GM18909 (cell line): Measurements from ENCODE around the gene THSD7B.

ENCODE experiments used
- ATAC-seq: cut with Tn5 transposase; IDR thresholded peaks from one replicate; pipeline ENCODE4 v1.9.1; 2021; ENCODE audit warnings: mild to moderate bottlenecking; ENCODE audit not compliant: unreplicated experiment, poor library complexity

THSD7B gene

GRCh38 chr2:137182071-137182470 is 416.7 kb downstream of the THSD7B start:
- ATAC-seq: no peak

GRCh38 chr2:137183206-137183898 is 418.0 kb downstream of the THSD7B start:
- no peak for ATAC-seq

GRCh38 chr2:137185378-137186078 is 420.2 kb downstream of the THSD7B start:
- no peak for ATAC-seq

- ATAC-seq: no peak
Observed at GRCh38 chr2:137187216-137187615, 421.9 kb downstream of the THSD7B start.

- ATAC-seq: no peak
Observed at GRCh38 chr2:137190411-137191195, 425.3 kb downstream of the THSD7B start.

- ATAC-seq: no peak
Observed at GRCh38 chr2:137192366-137193310, 427.3 kb downstream of the THSD7B start.

GRCh38 chr2:137193401-137193800 is 428.1 kb downstream of the THSD7B start:
- ATAC-seq: no peak

GRCh38 chr2:137194111-137194510 is 428.8 kb downstream of the THSD7B start:
- ATAC-seq: no peak

- no peak for ATAC-seq
Observed at GRCh38 chr2:137199751-137200150, 434.4 kb downstream of the THSD7B start.

- ATAC-seq: no peak
Observed at GRCh38 chr2:137202318-137202717, 437.0 kb downstream of the THSD7B start.

- ATAC-seq: no peak
Observed at GRCh38 chr2:137205324-137205723, 440.0 kb downstream of the THSD7B start.

GRCh38 chr2:137206069-137206468 is 440.7 kb downstream of the THSD7B start:
- ATAC-seq: no peak

GRCh38 chr2:137207030-137207429 is 441.7 kb downstream of the THSD7B start:
- ATAC-seq: no peak

- no peak for ATAC-seq
Observed at GRCh38 chr2:137208431-137208891, 443.1 kb downstream of the THSD7B start.

- ATAC-seq: no peak
Observed at GRCh38 chr2:137210039-137210438, 444.7 kb downstream of the THSD7B start.

- ATAC-seq: no peak
Observed at GRCh38 chr2:137211761-137212160, 446.4 kb downstream of the THSD7B start.

- no peak for ATAC-seq
Observed at GRCh38 chr2:137220438-137220993, 455.2 kb downstream of the THSD7B start.

- ATAC-seq: peak; percentile 62
Observed at GRCh38 chr2:137221797-137222492, 456.6 kb downstream of the THSD7B start.

GRCh38 chr2:137223722-137224121 is 458.4 kb downstream of the THSD7B start:
- no peak for ATAC-seq
